GM12865 (cell line): ENCODE measurements around the gene ACOT11.

Source experiments
- DNase-seq: peaks from one replicate; pipeline ENCODE4 v3.0.0; 2010; ENCODE audit warnings: low read depth
- H3K4me3 ChIP-seq: 2 replicates; pipeline ENCODE4 v1.5.1; 2011; ENCODE audit warnings: mild to moderate bottlenecking, low read depth, low read length, control low read depth
- CTCF ChIP-seq: IDR thresholded peaks from 2 replicates; pipeline ENCODE4 v1.5.1; 2011; ENCODE audit warnings: low read length, control low read depth, low read depth, inconsistent platforms; ENCODE audit not compliant: insufficient read depth; ENCODE audit errors: missing control alignments

The ACOT11 gene

DNA sequence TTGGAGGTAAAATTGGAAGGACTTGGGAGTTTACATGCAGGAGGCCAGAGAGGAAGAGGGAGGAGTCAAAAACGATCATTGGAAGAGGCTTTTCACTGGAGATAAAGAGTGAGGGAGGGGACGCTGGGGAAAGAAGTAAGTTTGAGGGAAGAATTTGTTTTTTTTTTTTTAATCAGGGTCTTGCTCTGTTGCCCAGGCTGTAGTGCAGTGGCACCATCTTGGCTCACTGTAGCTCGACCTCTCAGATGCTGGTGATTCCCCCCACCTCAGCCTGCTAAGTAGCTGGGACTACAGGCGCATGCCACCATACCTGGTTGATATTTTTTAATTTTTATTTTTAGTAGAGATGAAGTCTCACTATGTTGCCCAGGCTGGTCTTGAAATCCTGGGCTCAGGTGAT, 92.3 kb downstream of the ACOT11 start:
- no peak for TF ChIP-seq CTCF
- no peak for DNase-seq
- no peak overlapping the region for H3K4me3 ChIP-seq

DNA sequence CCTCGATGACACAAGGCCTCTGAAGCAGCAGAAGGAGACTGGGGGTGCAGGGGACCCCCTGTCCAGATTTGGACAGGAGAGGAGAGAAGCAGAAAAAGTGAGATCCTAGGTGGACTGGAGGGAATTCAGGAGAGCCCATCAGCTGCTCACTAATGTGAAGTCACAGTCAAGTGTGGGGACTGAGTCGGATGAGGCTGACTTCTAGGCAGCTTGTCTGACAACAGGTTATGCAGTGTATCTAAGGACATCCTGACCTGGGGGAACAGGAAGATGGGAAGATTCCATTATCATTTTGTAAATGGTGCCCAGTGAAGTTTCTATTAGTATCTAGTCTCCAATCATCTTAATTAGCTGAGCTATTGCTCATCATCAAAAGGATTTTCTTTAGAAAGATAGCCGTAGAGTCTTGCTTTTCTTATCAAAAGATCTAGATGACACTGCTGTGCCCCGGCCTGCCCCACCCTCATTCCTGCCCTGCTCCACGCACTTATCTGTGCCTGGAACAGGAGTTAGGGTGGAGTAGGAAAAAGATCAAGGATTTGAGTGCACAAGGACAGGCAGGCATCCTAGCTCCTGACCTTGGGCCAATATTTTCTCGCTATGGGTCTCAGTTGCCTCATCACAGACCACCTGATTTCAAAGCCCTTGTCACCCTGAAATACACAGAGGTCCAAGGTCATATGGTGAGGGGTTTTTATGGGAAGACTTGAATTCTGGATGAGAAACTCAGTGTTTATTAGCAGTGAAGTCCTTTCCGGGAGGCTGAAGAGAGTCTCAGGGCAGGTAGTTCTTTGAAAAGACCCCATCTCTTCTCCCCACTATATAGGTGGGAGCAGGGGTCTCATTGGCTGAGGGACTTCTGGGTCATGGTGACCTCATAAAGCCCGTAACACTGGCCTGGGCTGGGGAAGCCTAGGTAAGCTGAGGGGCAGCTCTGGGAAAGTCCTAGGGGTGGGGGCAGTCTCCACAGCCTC, 93.1 kb downstream of the ACOT11 start, which contains the start of gene MROH7:
Gene MROH7, plus strand, starts transcription at position 924 of the 974 bp plus-strand sequence. CDS start 11,141 bp downstream, outside the sequence.
- H3K4me3 ChIP-seq = no peak within 1 kb of the TSS
- no peak for TF ChIP-seq CTCF

GRCh38 chr1:54643736-54644135, 95.7 kb downstream of the ACOT11 start:
- no peak for DNase-seq
- TF ChIP-seq CTCF = no peak
- no peak overlapping the region for H3K4me3 ChIP-seq

More for the DNA sequence above, 93.1 kb downstream of the ACOT11 start, which contains the start of gene MROH7:
- DNase-seq = no peak

DNA sequence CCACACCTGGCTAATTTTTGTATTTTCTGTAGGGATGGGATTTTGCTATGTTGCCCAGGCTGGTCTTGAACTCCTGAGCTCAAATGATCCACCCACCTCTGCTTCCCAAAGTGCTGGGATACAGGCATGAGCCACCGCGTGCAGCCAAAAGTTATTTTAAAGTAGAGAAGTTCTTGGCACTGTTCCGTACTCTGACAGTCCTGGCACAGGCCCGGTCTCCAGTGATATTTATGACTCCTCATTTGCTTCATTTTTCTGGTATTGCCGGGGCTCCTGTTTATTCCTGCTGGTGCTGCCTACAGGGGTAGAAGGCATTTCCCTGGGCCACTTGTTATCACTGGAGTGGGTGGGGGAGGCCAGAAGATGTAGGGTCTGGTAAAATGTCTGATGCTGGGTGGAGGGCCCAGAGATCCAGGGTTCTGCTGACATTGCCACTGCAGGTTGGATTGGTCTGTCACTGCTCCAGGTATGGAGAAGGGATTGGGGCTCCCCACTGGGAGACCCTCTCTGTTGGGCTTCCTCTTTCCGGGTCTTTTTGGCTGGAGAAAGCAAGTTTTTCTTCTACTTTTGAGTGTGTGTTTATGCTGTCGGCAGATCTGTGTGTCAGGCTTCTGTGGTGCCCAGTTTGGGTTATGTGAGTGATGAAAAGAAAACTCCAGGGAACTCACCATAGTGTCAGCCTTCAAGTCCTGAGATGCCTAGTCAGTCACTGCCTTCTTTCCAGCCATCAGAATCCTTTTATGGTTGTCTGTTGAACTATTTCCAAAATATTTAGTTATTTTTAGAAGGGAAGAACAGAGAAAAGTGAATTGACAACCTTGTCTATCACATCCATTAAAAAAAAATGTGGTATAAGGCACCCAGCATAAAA, 98.0 kb downstream of the ACOT11 start:
- no peak for TF ChIP-seq CTCF
- no peak overlapping the region for H3K4me3 ChIP-seq
- DNase-seq = no peak

DNA sequence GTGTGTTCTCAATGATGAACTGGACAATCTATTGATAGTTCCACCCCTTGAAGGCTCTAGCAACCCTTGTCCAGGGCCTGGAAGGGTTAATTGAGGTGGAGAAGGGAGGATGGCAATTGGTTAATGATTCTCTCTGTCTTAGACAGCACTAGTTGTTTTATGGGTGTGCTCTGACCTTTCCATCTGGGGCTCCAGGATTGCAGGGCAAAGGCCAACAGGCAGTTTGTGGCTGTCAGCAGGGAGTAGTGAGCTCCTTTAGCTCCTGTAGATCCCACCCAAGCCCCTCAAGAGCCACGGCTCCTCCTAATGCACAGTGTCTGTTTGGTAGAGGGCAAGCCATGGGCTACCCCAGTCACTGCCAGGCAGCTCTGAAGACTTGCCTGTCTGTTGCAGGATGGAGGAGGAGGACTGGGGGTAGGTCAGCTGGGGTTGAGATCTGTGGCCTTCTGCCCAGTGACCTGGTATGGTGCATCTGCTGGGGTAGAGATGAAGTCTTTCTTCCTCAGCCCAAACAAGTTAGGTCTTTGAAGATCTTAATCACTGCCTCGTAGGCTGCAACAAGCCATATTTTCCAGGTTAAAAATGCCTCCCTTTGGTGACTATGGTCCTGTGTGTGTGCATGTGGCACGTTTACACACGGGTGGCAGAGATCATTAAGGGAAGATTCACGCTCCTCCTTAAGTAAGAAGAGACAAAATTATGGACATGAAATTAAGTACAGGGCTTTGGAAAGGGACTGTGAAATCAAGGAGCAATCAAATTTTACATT, 101.3 kb downstream of the ACOT11 start:
- DNase-seq = no peak
- no peak overlapping the region for H3K4me3 ChIP-seq
- TF ChIP-seq CTCF = no peak

DNA sequence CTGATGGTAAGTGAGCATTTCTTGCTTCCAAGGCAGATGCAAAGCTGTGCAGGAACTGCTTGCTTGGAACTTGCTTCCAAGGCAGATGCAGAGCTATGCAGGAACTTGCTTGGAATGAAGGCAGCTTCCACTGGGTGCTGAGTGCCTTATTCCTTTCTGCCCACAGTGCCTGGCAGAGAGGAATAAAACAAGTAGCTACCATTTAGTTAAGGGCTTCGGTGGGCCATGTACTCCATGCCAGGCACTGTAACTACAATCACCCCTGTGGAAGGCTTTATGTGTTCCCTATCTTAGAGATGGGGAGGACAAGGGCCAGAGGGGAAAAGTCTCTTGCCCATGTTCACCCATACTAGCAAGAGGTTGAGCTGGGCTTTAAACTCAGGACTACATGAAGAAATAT, 101.9 kb downstream of the ACOT11 start:
- TF ChIP-seq CTCF = no peak
- no peak for DNase-seq
- no peak overlapping the region for H3K4me3 ChIP-seq
